Spleen (tissue), 11 donors: Measurements from ENCODE around the gene RAD51C. TPM values are rescaled to one million over a fixed set of nuclear protein-coding genes. Genes with fewer than 3 reads are reported as not detected.

Experiments used
- DNase-seq: peaks from one replicate; pipeline ENCODE4 v3.0.0-alpha.2; 2020
- H3K27ac ChIP-seq, 8 donors: fragments of 200-600 bp; sonication (generic) in 7 of 8; 1 replicate in 4 of 8; 2 replicates in 4 of 8; pipeline versions ENCODE4 v1.5.0 to v1.8.0; 2016 to 2021; ENCODE audit warnings: inconsistent platforms in 4 of 8, mild to moderate bottlenecking in 4 of 8, moderate library complexity in 1 of 8
- H3K27me3 ChIP-seq, 7 donors: fragments of 200-600 bp; sonication (generic) in 6 of 7; replicated peaks in 1 of 7; 1 replicate in 4 of 7; 2 replicates in 3 of 7; pipeline versions ENCODE4 v1.5.0 to v1.8.0; 2016 to 2021; ENCODE audit warnings: inconsistent platforms in 3 of 7, mild to moderate bottlenecking in 1 of 7
- H3K36me3 ChIP-seq, 6 donors: fragments of 200-600 bp; sonication (generic) in 5 of 6; 1 replicate in 4 of 6; 2 replicates in 2 of 6; pipeline versions ENCODE4 v1.5.0 to v1.8.0; 2016 to 2021; ENCODE audit warnings: inconsistent platforms in 2 of 6
- H3K4me1 ChIP-seq, 6 donors: fragments of 200-600 bp; sonication (generic) in 5 of 6; 1 replicate in 3 of 6; 2 replicates in 3 of 6; pipeline versions ENCODE4 v1.5.0 to v1.8.0; 2016 to 2021; ENCODE audit warnings: inconsistent platforms in 3 of 6
- H3K4me3 ChIP-seq, 8 donors: fragments of 200-600 bp; sonication (generic) in 7 of 8; 1 replicate in 4 of 8; 2 replicates in 4 of 8; pipeline versions ENCODE4 v1.5.0 to v1.8.0; 2016 to 2021; ENCODE audit warnings: inconsistent platforms in 4 of 8, mild to moderate bottlenecking in 4 of 8, moderate library complexity in 2 of 8
- H3K9me3 ChIP-seq, 8 donors: fragments of 200-600 bp; sonication (generic) in 7 of 8; 1 replicate in 4 of 8; 2 replicates in 4 of 8; pipeline versions ENCODE4 v1.5.0 to v1.8.0; 2016 to 2021; ENCODE audit warnings: inconsistent platforms in 4 of 8
- CTCF ChIP-seq, 11 experiments: fragments of 200-600 bp in 7 of 11; fragments of 450-650 bp in 4 of 11; sonication (generic) in 4 of 11; IDR thresholded peaks in 8 of 11; conservative IDR thresholded peaks in 3 of 11; 1 replicate in 7 of 11; 2 replicates in 4 of 11; pipeline versions ENCODE4 v1.4.0 to v1.8.0; 2016 to 2021; ENCODE audit warnings: antibody characterized with exemption in 11 of 11, inconsistent platforms in 4 of 11, mild to moderate bottlenecking in 1 of 11
- POLR2A ChIP-seq, 3 donors: fragments of 450-650 bp; IDR thresholded peaks; one replicate each; pipeline ENCODE4 v1.5.1; 2017; ENCODE audit warnings: antibody characterized with exemption in 3 of 3, mild to moderate bottlenecking in 1 of 3
- POLR2AphosphoS5 ChIP-seq, 3 donors: sonication (generic); formaldehyde crosslinking; IDR thresholded peaks; one replicate each; pipeline ENCODE4 v1.5.1; 2017; ENCODE audit warnings: antibody characterized with exemption in 3 of 3
- WGBS, 5 donors: extraction: QIAGEN DNeasy Blood & Tissue Kit in 3 of 5; methylation state at CpG; one replicate each; pipeline versions ENCODE4 v1.1.5 to v1.1.7; 2013 to 2018; 5-methylcytosine and 5-hydroxymethylcytosine counted together
- intact Hi-C: fragments of 100-400 bp; cut with DNase I; formaldehyde crosslinking; loops from one replicate; pipeline ENCODE4 v1.15.0; 2023; ENCODE audit warnings: low total_unique reads
- polyA plus RNA-seq, 3 donors: library from polyadenylated mRNA; stranded (reverse); fragments of 200-250 nt; gene quantifications; one replicate each; pipeline ENCODE4 v1.2.1, GENCODE V29; 2013
- small RNA-seq, 4 donors: library from RNA; depleted of rRNA; stranded (forward); fragments of <200 nt; gene quantifications; one replicate each; pipeline ENCODE3, GENCODE V24; 2016
- total RNA-seq, 7 donors: library from RNA; depleted of rRNA in 3 of 7; stranded (reverse); fragments of >200 nt in 3 of 7; fragmentation: NEBNext Ultra II Directional in 4 of 7; extraction: Animal tissue kit (Norgen Biotek cat#: 25700) in 4 of 7; gene quantifications; one replicate each; pipeline versions ENCODE4 v1.1.0 to v1.2.1, GENCODE V29; 2016 to 2021
- donor health status: healthy with polysubstance abuse.
- donor health status: DM: no; HTN: no; CAD: no; lungs with moderate emphysema.
- donor health status: DM: no; HTN: no; CAD: no.
- donor health status: Bipolar disorder and iron deficiency.
- donor health status: healthy.
- donor health status: DM: no; HTN: no; CAD: no.
- donor health status: DM: yes; HTN: yes; CAD: no.

Gene RAD51C
- total and polyA plus RNA-seq, 10 donors, result 19.6 to 28.5 (median 23.5) TPM

GRCh38 chr17:58785097-58785496 is 92.7 kb downstream of the RAD51C start:
- no peaks in the 10 kb centered on the region for H3K4me1 ChIP-seq
- no peaks in the 10 kb centered on the region for H3K9me3 ChIP-seq
- H3K36me3 ChIP-seq, result no peaks in the 10 kb centered on the region
- no peak for TF ChIP-seq POLR2AphosphoS5 (IDR thresholded peaks at IDR 0.05)
- no peak for TF ChIP-seq POLR2A (IDR thresholded peaks at IDR 0.05)
- no peak for TF ChIP-seq CTCF (IDR thresholded peaks at IDR 0.05 in 8 of 11, conservative IDR thresholded peaks at IDR 0.05 in 3 of 11)
- 33 to 47% (median 42%) methylated on average over 1 of the region's 1 CpG for WGBS, 5 donors
- no peak overlapping the region for H3K27ac ChIP-seq
- intact Hi-C loops, result no loop called here
- no peak overlapping the region for H3K4me3 ChIP-seq
- no peaks in the 10 kb centered on the region for H3K27me3 ChIP-seq
- DNase-seq, result no peak

Small RNA genes within 50 kb of the gene (small RNA-seq; reads per million reads assigned to genes)
- 0 reads per million in 4 donors for gene AC011195.1
- gene AC025521.1, result 0 reads per million in 4 donors
- gene RF00017, result 0 reads per million in 4 donors
- 0 reads per million in 4 donors for gene RNU1-108P
- gene RNU1-52P, result 0 to 0.08 (median 0.03) reads per million in 4 donors
- 0 to 0.07 (median 0) reads per million in 4 donors for gene RNU1-85P

Other genes starting within 250 kb of the RAD51C start
- 1 to 10 TPM; 1.1 to 1.7 (median 1.3) TPM for gene HSF5, start 204.2 kb upstream of the RAD51C start, total RNA-seq
- gene HSF5, start 204.2 kb upstream of the RAD51C start, polyA plus RNA-seq, result under 1 TPM; 0.57 to 0.79 (median 0.61) TPM
- 10 to 100 TPM; 42.0 to 61.9 (median 50.3) TPM for gene MTMR4, start 178.0 kb upstream of the RAD51C start, total RNA-seq
- gene MTMR4, start 178.0 kb upstream of the RAD51C start, polyA plus RNA-seq, result 10 to 100 TPM; 12.7 to 17.3 (median 14.1) TPM
- gene TEX14, start 557 bp upstream of the RAD51C start, total RNA-seq, result under 1 TPM in 6 of 7 donors, not detected in 1; 0.25 to 0.70 (median 0.45) TPM
- gene TEX14, start 557 bp upstream of the RAD51C start, polyA plus RNA-seq, result under 1 TPM; 0.17 to 0.42 (median 0.30) TPM
- under 1 TPM; 0.23 to 0.79 (median 0.68) TPM for gene PPM1E, start 63.3 kb downstream of the RAD51C start, total RNA-seq
- gene PPM1E, start 63.3 kb downstream of the RAD51C start, polyA plus RNA-seq, result under 1 TPM; 0.04 to 0.16 (median 0.11) TPM